ENCODE results near the gene MLIP. TPM values are rescaled to one million over a fixed set of nuclear protein-coding genes. Genes with fewer than 3 reads are reported as not detected.
"Not testable (repeated sequence)": the region's sequence is repeated elsewhere in the genome, so short reads cannot be mapped to it uniquely, and the experiment has no call there.

MLIP gene
- total RNA-seq, 1 donor: not detected

DNA sequence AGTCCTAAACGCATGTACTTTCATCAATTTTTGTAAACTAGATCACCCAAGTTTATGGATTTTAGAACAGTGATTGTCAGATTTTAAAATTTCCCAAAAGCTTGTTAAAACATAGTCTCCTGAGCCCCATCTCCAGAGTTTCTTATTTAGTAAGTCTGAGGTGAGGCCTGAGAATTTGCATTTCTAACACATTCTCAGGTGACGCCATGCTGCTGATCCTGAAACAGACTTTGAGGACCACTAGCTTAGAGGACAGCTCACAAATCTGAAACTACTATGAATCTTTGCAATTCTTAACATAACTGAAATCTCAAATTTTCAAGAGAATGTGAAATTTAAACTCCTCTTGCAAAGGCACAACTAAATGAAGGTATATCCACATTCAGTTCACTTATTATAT, 37.8 kb upstream of the MLIP start:
- no peak for DNase-seq (ENCODE audit: low read depth)
- TF ChIP-seq, protein P1, sequence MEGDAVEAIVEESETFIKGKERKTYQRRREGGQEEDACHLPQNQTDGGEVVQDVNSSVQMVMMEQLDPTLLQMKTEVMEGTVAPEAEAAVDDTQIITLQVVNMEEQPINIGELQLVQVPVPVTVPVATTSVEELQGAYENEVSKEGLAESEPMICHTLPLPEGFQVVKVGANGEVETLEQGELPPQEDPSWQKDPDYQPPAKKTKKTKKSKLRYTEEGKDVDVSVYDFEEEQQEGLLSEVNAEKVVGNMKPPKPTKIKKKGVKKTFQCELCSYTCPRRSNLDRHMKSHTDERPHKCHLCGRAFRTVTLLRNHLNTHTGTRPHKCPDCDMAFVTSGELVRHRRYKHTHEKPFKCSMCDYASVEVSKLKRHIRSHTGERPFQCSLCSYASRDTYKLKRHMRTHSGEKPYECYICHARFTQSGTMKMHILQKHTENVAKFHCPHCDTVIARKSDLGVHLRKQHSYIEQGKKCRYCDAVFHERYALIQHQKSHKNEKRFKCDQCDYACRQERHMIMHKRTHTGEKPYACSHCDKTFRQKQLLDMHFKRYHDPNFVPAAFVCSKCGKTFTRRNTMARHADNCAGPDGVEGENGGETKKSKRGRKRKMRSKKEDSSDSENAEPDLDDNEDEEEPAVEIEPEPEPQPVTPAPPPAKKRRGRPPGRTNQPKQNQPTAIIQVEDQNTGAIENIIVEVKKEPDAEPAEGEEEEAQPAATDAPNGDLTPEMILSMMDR (IDR thresholded peaks at IDR 0.05; ENCODE audit: insufficient read depth, low read depth, low read length): no peak
- no peak overlapping the region for H3K4me3 ChIP-seq (ENCODE audit: low read depth, low read length)

DNA sequence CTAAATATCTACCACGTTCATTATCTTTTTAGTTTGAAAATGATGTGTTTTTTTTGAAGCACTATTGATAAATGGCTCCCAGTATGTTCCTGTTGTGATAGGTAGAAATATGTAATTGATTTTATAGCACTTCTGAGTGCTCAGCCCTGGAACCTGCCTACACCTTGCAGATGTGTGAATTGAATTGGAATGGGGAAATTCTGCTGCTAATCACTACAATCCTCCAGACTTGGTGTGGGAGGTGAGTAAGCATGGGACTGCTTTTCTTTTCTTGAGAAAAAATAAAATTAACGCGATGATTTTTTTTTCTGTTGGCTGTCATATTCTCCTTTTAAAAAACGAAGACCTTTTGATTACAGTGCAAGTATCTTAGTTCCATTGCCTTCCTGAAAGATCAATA, 37.1 kb upstream of the MLIP start:
- TF ChIP-seq, protein P1 (IDR thresholded peaks at IDR 0.05; ENCODE audit: insufficient read depth, low read depth, low read length): no peak
- DNase-seq (ENCODE audit: low read depth): no peak
- H3K4me3 ChIP-seq (ENCODE audit: low read depth, low read length): no peak overlapping the region

DNA sequence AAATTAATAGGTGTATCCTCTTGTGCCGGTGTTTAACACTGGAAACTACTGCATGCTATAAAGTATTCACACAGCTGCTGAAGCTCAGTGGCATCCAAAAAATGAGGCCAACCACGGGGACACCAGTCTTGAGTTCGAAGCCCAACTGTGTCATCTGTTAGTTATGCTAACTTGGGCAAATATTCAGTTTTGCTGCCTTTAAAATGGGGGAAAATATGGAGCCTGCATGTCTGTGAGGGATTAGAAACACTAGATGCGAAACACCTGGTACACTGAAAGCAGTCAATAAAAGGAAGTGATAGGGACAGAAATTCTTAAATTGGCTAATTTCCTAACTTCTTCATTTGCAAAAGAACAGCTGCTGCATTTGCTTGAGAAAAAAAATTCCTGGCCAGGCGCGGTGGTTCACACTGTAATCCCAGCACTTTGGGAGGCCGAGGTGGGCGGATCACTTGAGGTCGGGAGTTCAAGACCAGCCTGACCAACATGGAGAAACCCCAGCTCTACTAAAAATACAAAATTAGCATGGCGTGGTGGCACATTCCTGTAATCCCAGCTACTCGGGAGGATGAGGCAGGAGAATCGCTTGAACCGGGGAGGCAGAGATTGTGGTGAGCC, 36.6 kb upstream of the MLIP start:
- H3K4me3 ChIP-seq (ENCODE audit: low read depth, low read length): no peak overlapping the region
- peak; percentile 47 for DNase-seq (ENCODE audit: low read depth)
- TF ChIP-seq, protein P1 (IDR thresholded peaks at IDR 0.05; ENCODE audit: insufficient read depth, low read depth, low read length): no peak

DNA sequence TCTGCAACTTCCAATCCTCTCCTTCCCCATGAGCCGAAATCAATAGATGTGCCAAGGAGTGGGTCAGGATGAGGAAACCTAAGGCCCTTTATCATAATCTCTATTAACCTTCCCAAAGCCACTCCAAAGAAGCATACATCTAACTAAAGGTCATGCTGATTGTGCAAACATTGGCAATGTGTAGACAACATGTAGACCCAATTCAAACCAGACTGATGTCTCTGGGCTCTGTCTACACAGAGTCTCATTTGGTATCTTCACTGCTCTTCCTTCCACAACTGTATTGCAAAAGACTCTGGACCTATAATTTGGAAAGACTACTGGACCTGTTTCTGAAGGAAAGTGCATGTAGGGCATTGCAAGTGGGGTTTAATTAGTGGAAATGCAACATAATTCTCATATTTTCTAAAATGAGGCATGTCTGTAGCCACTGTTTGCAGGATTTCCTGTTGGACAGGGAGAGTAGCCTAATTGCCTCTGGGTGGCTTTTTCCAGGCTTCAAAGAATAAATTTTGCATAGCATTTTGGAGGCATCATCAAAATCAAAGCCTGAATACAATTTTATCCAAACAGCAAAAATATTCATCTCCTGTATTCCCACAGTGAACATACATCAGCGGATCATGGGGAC, 35.0 kb upstream of the MLIP start:
- TF ChIP-seq, protein P1 (IDR thresholded peaks at IDR 0.05; ENCODE audit: insufficient read depth, low read depth, low read length): no peak
- DNase-seq (ENCODE audit: low read depth): no peak
- H3K4me3 ChIP-seq (ENCODE audit: low read depth, low read length): no peak overlapping the region

DNA sequence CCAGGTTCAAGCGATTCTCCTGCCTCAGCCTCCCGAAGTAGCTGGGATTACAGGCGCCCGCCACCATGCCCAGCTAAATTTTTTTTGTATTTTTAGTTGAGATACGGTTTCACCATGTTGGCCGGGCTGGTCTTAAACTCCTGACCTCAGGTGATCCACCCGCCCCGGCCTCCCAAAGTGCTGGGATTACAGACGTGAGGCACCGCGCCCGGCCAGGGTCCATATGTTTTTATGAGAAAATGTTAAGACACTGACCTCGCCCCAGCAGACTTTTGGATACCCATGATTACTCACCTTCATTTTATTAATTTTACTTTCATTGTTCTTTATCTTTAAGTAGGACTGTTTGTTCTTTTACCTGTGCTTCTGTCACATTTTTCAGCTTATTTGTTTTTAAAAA, 29.7 kb upstream of the MLIP start:
- not testable (repeated sequence) for H3K4me3 ChIP-seq (ENCODE audit: low read depth, low read length); DNase-seq (ENCODE audit: low read depth)

DNA sequence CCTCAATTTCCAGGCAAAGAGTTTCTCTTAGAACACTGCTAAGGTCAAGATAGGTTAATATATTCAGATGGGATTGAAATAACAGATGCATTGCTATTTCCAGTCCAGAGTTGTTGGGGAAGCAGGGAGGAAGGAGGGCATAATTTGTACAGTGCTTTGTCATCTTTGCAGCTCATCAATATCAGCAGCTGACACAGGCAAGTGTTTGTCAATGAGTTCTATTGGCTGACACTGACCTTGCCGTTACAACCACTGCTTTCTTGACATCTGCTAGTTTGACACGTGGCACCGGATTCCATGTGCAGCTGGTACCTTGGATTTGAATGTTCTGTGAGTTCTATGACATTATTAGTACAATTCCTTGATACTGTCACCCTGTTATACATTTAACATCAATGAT, 28.0 kb upstream of the MLIP start:
- TF ChIP-seq, protein P1 (IDR thresholded peaks at IDR 0.05; ENCODE audit: insufficient read depth, low read depth, low read length): no peak
- DNase-seq (ENCODE audit: low read depth): no peak
- H3K4me3 ChIP-seq (ENCODE audit: low read depth, low read length): no peak overlapping the region

DNA sequence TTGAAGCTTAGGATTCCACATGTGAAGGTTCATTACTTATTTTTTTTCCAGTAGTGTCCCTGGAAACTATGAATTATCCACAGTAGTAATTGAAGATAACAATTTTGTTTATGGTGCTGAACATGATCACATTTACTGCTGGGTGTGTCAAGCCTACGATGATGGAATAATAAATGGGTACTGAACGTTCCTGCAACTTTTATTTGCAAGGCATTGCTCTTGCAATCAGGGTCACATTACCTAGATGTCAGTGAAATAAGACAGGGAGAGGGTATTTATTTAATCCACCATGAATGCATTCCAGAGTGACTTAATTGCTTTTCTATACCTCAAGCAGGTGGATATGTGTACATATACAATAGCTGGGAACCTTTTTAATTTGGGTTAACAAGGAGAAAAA, 27.0 kb upstream of the MLIP start:
- no peak overlapping the region for H3K4me3 ChIP-seq (ENCODE audit: low read depth, low read length)
- TF ChIP-seq, protein P1 (IDR thresholded peaks at IDR 0.05; ENCODE audit: insufficient read depth, low read depth, low read length): no peak
- no peak for DNase-seq (ENCODE audit: low read depth)
